Measurements from ENCODE around the gene KCNC2. TPM values are rescaled to one million over a fixed set of nuclear protein-coding genes. Genes with fewer than 3 reads are reported as not detected.

Gene KCNC2
- total and polyA plus RNA-seq, 8 donors, result 0.37 TPM; not detected in 7

DNA sequence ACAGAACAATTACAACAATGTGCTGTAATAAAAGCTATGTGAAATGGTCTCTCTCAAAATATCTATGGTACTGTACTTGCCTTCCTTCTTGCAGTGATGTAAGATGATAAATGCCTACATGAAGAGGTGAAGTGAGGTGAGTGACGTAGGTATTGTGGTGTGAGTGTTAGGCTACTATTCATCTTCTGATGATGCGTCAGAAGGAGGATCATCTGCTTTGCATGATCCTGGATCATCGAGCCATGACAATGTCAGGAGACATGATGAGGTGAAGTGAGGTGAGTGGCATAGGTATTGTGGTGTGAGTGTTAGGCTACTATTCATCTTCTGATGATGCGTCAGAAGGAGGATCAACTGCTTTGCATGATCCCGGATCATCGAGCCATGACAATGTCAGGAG, 105.8 kb downstream of the KCNC2 start:
- WGBS, 5 donors, result 87 to 97% (median 95%) methylated on average over 6 of the region's 6 CpGs
- no peak overlapping the region for H3K4me3 ChIP-seq
- DNase-seq, result no peak
- no peak overlapping the region for H3K27ac ChIP-seq
- H3K36me3 ChIP-seq, result no peaks in the 10 kb centered on the region
- TF ChIP-seq EP300 (IDR thresholded peaks at IDR 0.05) (no peak), POLR2A (IDR thresholded peaks at IDR 0.05) (no peak), POLR2AphosphoS5 (IDR thresholded peaks at IDR 0.05) (no peak)
- TF ChIP-seq, protein P1, sequence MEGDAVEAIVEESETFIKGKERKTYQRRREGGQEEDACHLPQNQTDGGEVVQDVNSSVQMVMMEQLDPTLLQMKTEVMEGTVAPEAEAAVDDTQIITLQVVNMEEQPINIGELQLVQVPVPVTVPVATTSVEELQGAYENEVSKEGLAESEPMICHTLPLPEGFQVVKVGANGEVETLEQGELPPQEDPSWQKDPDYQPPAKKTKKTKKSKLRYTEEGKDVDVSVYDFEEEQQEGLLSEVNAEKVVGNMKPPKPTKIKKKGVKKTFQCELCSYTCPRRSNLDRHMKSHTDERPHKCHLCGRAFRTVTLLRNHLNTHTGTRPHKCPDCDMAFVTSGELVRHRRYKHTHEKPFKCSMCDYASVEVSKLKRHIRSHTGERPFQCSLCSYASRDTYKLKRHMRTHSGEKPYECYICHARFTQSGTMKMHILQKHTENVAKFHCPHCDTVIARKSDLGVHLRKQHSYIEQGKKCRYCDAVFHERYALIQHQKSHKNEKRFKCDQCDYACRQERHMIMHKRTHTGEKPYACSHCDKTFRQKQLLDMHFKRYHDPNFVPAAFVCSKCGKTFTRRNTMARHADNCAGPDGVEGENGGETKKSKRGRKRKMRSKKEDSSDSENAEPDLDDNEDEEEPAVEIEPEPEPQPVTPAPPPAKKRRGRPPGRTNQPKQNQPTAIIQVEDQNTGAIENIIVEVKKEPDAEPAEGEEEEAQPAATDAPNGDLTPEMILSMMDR (IDR thresholded peaks at IDR 0.05), result no peak
- intact Hi-C loops (cut with DNase I; ENCODE audit: low total_unique reads), result no loop called here
- no peaks in the 10 kb centered on the region for H3K4me1 ChIP-seq
- H3K9me3 ChIP-seq, result no peaks in the 10 kb centered on the region
- no peaks in the 10 kb centered on the region for H3K27me3 ChIP-seq

DNA sequence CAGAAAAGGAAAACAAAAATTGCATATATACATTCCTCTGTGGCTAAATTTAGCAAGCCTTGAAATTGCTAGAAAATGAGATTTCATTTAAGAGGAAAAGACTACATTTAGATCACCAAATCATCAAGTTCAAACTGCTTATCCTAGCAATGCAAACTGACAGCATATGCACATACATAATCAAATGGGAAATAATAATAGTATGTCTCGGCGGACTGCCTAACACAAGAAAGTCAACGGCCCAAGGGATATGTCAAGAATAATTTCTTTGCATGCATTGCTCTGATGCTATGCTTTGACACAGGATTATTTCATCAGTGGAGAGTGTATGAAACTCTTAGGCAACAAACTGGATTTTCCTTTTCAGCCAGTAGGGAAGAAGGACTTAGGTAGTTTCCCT, 107.9 kb downstream of the KCNC2 start:
- Histone ChIP-seq H3K4me3 (no peak overlapping the region), H3K27me3 (no peaks in the 10 kb centered on the region), H3K27ac (no peak overlapping the region), H3K4me1 (no peaks in the 10 kb centered on the region), H3K9me3 (no peaks in the 10 kb centered on the region), H3K36me3 (no peaks in the 10 kb centered on the region)
- no peak for DNase-seq
- intact Hi-C loops (cut with DNase I; ENCODE audit: low total_unique reads), result no loop called here
- WGBS, 5 donors, result 83 to 97% (median 95%) methylated on average over 3 of the region's 3 CpGs
- TF ChIP-seq, protein P1 (IDR thresholded peaks at IDR 0.05), result no peak
- no peak for TF ChIP-seq EP300 (IDR thresholded peaks at IDR 0.05)
- TF ChIP-seq POLR2A (IDR thresholded peaks at IDR 0.05), result no peak
- TF ChIP-seq POLR2AphosphoS5 (IDR thresholded peaks at IDR 0.05), result no peak

DNA sequence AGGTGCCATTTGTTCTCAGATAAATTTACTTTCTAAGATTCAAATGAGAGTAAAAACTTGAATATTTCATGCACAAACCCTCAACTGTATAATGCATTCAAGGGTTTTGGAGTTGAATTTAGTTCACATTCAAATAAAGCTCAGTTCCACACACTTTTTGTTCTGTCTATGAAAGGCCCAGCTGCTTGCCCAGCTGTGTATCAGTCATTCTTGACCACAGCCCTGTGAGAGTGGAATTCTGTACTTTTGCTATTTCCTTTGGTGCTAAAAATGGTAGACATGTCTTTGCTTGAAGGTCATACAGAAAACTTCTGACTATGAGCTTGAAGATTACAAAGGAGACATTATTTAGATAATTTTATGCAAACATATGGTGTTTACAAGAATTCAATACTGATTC, 110.4 kb downstream of the KCNC2 start:
- intact Hi-C loops (cut with DNase I; ENCODE audit: low total_unique reads), result no loop called here
- Histone ChIP-seq H3K4me3 (no peak overlapping the region), H3K4me1 (no peaks in the 10 kb centered on the region), H3K27me3 (no peaks in the 10 kb centered on the region), H3K27ac (no peak overlapping the region), H3K9me3 (no peaks in the 10 kb centered on the region), H3K36me3 (no peaks in the 10 kb centered on the region)
- DNase-seq, result no peak
- TF ChIP-seq POLR2A (IDR thresholded peaks at IDR 0.05), result no peak
- TF ChIP-seq, protein P1 (IDR thresholded peaks at IDR 0.05), result no peak
- no peak for TF ChIP-seq POLR2AphosphoS5 (IDR thresholded peaks at IDR 0.05)
- no peak for TF ChIP-seq EP300 (IDR thresholded peaks at IDR 0.05)

DNA sequence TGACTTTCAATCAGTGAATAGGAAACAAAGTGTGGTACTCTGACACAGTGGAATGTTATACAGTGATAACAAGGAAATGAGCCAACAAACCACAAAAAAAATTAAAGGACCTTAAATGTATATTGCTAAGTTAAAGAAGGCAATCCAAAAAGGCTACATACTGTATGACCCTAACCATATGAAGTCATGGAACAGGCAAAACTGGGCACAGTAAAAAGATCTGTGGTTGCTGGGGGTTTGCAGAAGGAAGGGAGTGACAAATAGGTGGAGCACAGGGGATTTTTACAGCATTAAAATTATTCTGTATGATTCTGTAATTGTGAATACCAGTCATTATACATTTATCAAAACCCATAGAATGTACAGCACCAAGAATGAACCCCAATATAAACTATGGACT, 112.6 kb downstream of the KCNC2 start:
- Histone ChIP-seq H3K27me3 (no peaks in the 10 kb centered on the region), H3K9me3 (no peaks in the 10 kb centered on the region), H3K36me3 (no peaks in the 10 kb centered on the region), H3K4me3 (no peak overlapping the region), H3K27ac (no peak overlapping the region), H3K4me1 (no peaks in the 10 kb centered on the region)
- TF ChIP-seq, protein P1 (IDR thresholded peaks at IDR 0.05), result no peak
- TF ChIP-seq EP300 (IDR thresholded peaks at IDR 0.05), result no peak
- no peak for TF ChIP-seq POLR2AphosphoS5 (IDR thresholded peaks at IDR 0.05)
- no peak for TF ChIP-seq POLR2A (IDR thresholded peaks at IDR 0.05)
- no peak for DNase-seq
- intact Hi-C loops (cut with DNase I; ENCODE audit: low total_unique reads), result no loop called here
